GM10266 (cell line): ENCODE data around the gene GAB2.
"Not testable (repeated sequence)": the region's sequence is repeated elsewhere in the genome, so short reads cannot be mapped to it uniquely, and the experiment has no call there.

Experiments
- DNase-seq: peaks from one replicate; pipeline ENCODE4 v3.0.0; 2012; ENCODE audit errors: extremely low spot score
- CTCF ChIP-seq: IDR thresholded peaks from 2 replicates; pipeline ENCODE4 v1.5.1; 2012; ENCODE audit warnings: mild to moderate bottlenecking, low read depth; ENCODE audit not compliant: control insufficient read depth, insufficient read depth; ENCODE audit errors: missing control alignments

Gene GAB2

GRCh38 chr11:78227921-78228320 is 189.7 kb downstream of the GAB2 start:
- TF ChIP-seq CTCF, result no peak

GRCh38 chr11:78226684-78227680 is 190.6 kb downstream of the GAB2 start:
- no peak for TF ChIP-seq CTCF
- no peak for DNase-seq

More at GRCh38 chr11:78227921-78228320, 189.7 kb downstream of the GAB2 start:
- DNase-seq, result peak; percentile 40

GRCh38 chr11:78224906-78225420 is 192.7 kb downstream of the GAB2 start:
- DNase-seq, result no peak
- TF ChIP-seq CTCF, result no peak

- DNase-seq, result no peak
- TF ChIP-seq CTCF, result no peak
Observed at GRCh38 chr11:78224506-78224905, 193.1 kb downstream of the GAB2 start.

GRCh38 chr11:78223320-78223954 is 194.2 kb downstream of the GAB2 start:
- peak; percentile 49 for DNase-seq
- TF ChIP-seq CTCF, result no peak

- not testable (repeated sequence) for DNase-seq
Observed at GRCh38 chr11:78222726-78223125, 194.9 kb downstream of the GAB2 start.

GRCh38 chr11:78221396-78222315 is 196.0 kb downstream of the GAB2 start:
- TF ChIP-seq CTCF, result no peak
- DNase-seq, result no peak
